Bone marrow (tissue), 2 donors: ENCODE results near the gene PRTG.
"Not testable (repeated sequence)": the region's sequence is repeated elsewhere in the genome, so short reads cannot be mapped to it uniquely, and the experiment has no call there.

Experiments
- DNase-seq, 2 donors: peaks; one replicate each; lab custom pipeline; 2025; lab: John Stamatoyannopoulos, UW

The PRTG gene

GRCh38 chr15:55628369-55628730 is 114.6 kb downstream of the PRTG start:
- no peak for DNase-seq

GRCh38 chr15:55627730-55628368 is 115.1 kb downstream of the PRTG start:
- no peak for DNase-seq

GRCh38 chr15:55619783-55620182 is 123.2 kb downstream of the PRTG start:
- DNase-seq: no peak

GRCh38 chr15:55618387-55618786 is 124.6 kb downstream of the PRTG start:
- DNase-seq: no peak

GRCh38 chr15:55615445-55615844 is 127.5 kb downstream of the PRTG start:
- no peak for DNase-seq

- no peak for DNase-seq
Observed at GRCh38 chr15:55613727-55614126, 129.2 kb downstream of the PRTG start.

- DNase-seq: no peak
Observed at GRCh38 chr15:55606214-55606613, 136.7 kb downstream of the PRTG start.

- no peak for DNase-seq
Observed at GRCh38 chr15:55601374-55601773, 141.6 kb downstream of the PRTG start.

GRCh38 chr15:55599439-55599838 is 143.5 kb downstream of the PRTG start:
- no peak for DNase-seq

GRCh38 chr15:55593019-55593418 is 149.9 kb downstream of the PRTG start:
- DNase-seq: not testable (repeated sequence)

- DNase-seq: no peak
Observed at GRCh38 chr15:55590788-55591187, 152.2 kb downstream of the PRTG start.

- DNase-seq: no peak
Observed at GRCh38 chr15:55589287-55589686, 153.7 kb downstream of the PRTG start.

- DNase-seq: no peak
Observed at GRCh38 chr15:55588815-55589115, 154.2 kb downstream of the PRTG start.

GRCh38 chr15:55588070-55588814 is 154.7 kb downstream of the PRTG start, which contains the start of gene PYGO1:
Gene PYGO1, minus strand, starts transcription at chr15:55588345. Its CDS starts 462 bp downstream, at chr15:55587883.
- DNase-seq: peak; percentile 2 to 31

- DNase-seq: peak in 1 of 2 donors; percentile 28
Observed at GRCh38 chr15:55587321-55588069, 155.5 kb downstream of the PRTG start.

- DNase-seq: no peak
Observed at GRCh38 chr15:55586808-55587207, 156.1 kb downstream of the PRTG start.

- no peak for DNase-seq
Observed at GRCh38 chr15:55576943-55577342, 166.0 kb downstream of the PRTG start.

GRCh38 chr15:55574096-55574495 is 168.9 kb downstream of the PRTG start:
- DNase-seq: no peak

- DNase-seq: no peak
Observed at GRCh38 chr15:55573224-55573623, 169.7 kb downstream of the PRTG start.

- no peak for DNase-seq
Observed at GRCh38 chr15:55564347-55565145, 178.4 kb downstream of the PRTG start.

- DNase-seq: no peak
Observed at GRCh38 chr15:55562601-55563000, 180.4 kb downstream of the PRTG start.
